IPS-20b (cell line): ENCODE measurements around the gene GPR3.
A peak's percentile ranks its signal among the peaks of the same experiment; 100 is the strongest.

Experiments used
- H3K27ac ChIP-seq: one replicate; pipeline ENCODE4 v1.5.1; 2013; ENCODE audit warnings: low read length
- H3K27me3 ChIP-seq: 2 replicates; pipeline ENCODE4 v1.6.1; 2013; ENCODE audit warnings: mild to moderate bottlenecking, low read length, inconsistent platforms; ENCODE audit not compliant: insufficient read depth
- H3K36me3 ChIP-seq: 2 replicates; pipeline ENCODE4 v1.6.1; 2013; ENCODE audit warnings: low read depth, mild to moderate bottlenecking, inconsistent platforms, low read length, moderate library complexity; ENCODE audit not compliant: insufficient read depth
- H3K4me1 ChIP-seq: 2 replicates; pipeline ENCODE4 v1.6.1; 2013; ENCODE audit warnings: mild to moderate bottlenecking, control low read depth, inconsistent platforms, low read length, moderate library complexity; ENCODE audit not compliant: insufficient read depth
- H3K4me3 ChIP-seq: 2 replicates; pipeline ENCODE4 v1.5.1; 2013; ENCODE audit warnings: mild to moderate bottlenecking, low read length, inconsistent platforms
- H3K9ac ChIP-seq: 2 replicates; pipeline ENCODE4 v1.6.1; 2013; ENCODE audit warnings: low read depth, mild to moderate bottlenecking, inconsistent platforms, low read length, moderate library complexity
- H3K9me3 ChIP-seq: 2 replicates; pipeline ENCODE4 v1.6.1; 2013; ENCODE audit warnings: mild to moderate bottlenecking, low read depth, low read length, inconsistent platforms; ENCODE audit not compliant: insufficient read depth

GPR3 gene

GRCh38 chr1:27351541-27352107, 40.8 kb upstream of the GPR3 start:
- H3K36me3 ChIP-seq: no peaks in the 10 kb centered on the region
- H3K9ac ChIP-seq: peak overlapping the region; percentile 35; the same call in 1 of the 2 replicates
- H3K27me3 ChIP-seq: peaks cover 22% of the 10 kb centered on the region
- H3K27ac ChIP-seq: no peak overlapping the region
- H3K9me3 ChIP-seq: no peaks in the 10 kb centered on the region
- H3K4me3 ChIP-seq: peak overlapping the region; percentile 64
- H3K4me1 ChIP-seq: peaks cover 5% of the 10 kb centered on the region

- H3K4me3 ChIP-seq: no peak overlapping the region
- no peak overlapping the region for H3K27ac ChIP-seq
- H3K9ac ChIP-seq: no peak overlapping the region
- peaks cover 5% of the 10 kb centered on the region for H3K4me1 ChIP-seq
- no peaks in the 10 kb centered on the region for H3K9me3 ChIP-seq
- no peaks in the 10 kb centered on the region for H3K36me3 ChIP-seq
- H3K27me3 ChIP-seq: peaks cover 29% of the 10 kb centered on the region
These were observed 39.3 kb upstream of the GPR3 start for GRCh38 chr1:27353166-27353565.

GRCh38 chr1:27353629-27354028, 38.8 kb upstream of the GPR3 start:
- no peaks in the 10 kb centered on the region for H3K36me3 ChIP-seq
- no peak overlapping the region for H3K9ac ChIP-seq
- H3K4me1 ChIP-seq: peaks cover 5% of the 10 kb centered on the region
- peaks cover 33% of the 10 kb centered on the region for H3K27me3 ChIP-seq
- no peak overlapping the region for H3K27ac ChIP-seq
- H3K9me3 ChIP-seq: no peaks in the 10 kb centered on the region
- H3K4me3 ChIP-seq: no peak overlapping the region

- no peak overlapping the region for H3K4me3 ChIP-seq
- H3K9me3 ChIP-seq: no peaks in the 10 kb centered on the region
These were observed 36.7 kb upstream of the GPR3 start for GRCh38 chr1:27355683-27356082.

GRCh38 chr1:27356277-27356618, 36.2 kb upstream of the GPR3 start:
- H3K27me3 ChIP-seq: peaks cover 37% of the 10 kb centered on the region
- H3K9me3 ChIP-seq: no peaks in the 10 kb centered on the region
- no peak overlapping the region for H3K9ac ChIP-seq
- H3K27ac ChIP-seq: no peak overlapping the region
- H3K36me3 ChIP-seq: no peaks in the 10 kb centered on the region
- no peak overlapping the region for H3K4me3 ChIP-seq
- H3K4me1 ChIP-seq: no peaks in the 10 kb centered on the region

More at GRCh38 chr1:27355683-27356082, 36.7 kb upstream of the GPR3 start:
- no peak overlapping the region for H3K9ac ChIP-seq
- no peaks in the 10 kb centered on the region for H3K4me1 ChIP-seq
- H3K27ac ChIP-seq: no peak overlapping the region
- no peaks in the 10 kb centered on the region for H3K36me3 ChIP-seq
- H3K27me3 ChIP-seq: peaks cover 34% of the 10 kb centered on the region

- Histone ChIP-seq H3K27me3 (peaks cover 42% of the 10 kb centered on the region), H3K27ac (no peak overlapping the region), H3K9ac (no peak overlapping the region), H3K4me1 (no peaks in the 10 kb centered on the region), H3K36me3 (no peaks in the 10 kb centered on the region), H3K4me3 (peak overlapping the region; percentile 45; the same call in 1 of the 2 replicates), H3K9me3 (no peaks in the 10 kb centered on the region)
These were observed 35.7 kb upstream of the GPR3 start for GRCh38 chr1:27356619-27357280.

- Histone ChIP-seq H3K4me3 (peak overlapping the region; percentile 45; the same call in 1 of the 2 replicates), H3K9me3 (no peaks in the 10 kb centered on the region), H3K36me3 (no peaks in the 10 kb centered on the region), H3K9ac (no peak overlapping the region), H3K27ac (no peak overlapping the region), H3K4me1 (no peaks in the 10 kb centered on the region), H3K27me3 (peaks cover 49% of the 10 kb centered on the region)
These were observed 35.0 kb upstream of the GPR3 start for GRCh38 chr1:27357281-27358037.

- H3K4me1 ChIP-seq: no peaks in the 10 kb centered on the region
- no peaks in the 10 kb centered on the region for H3K9me3 ChIP-seq
- no peak overlapping the region for H3K27ac ChIP-seq
- no peak overlapping the region for H3K4me3 ChIP-seq
- H3K9ac ChIP-seq: no peak overlapping the region
- H3K27me3 ChIP-seq: peaks cover 49% of the 10 kb centered on the region
- no peaks in the 10 kb centered on the region for H3K36me3 ChIP-seq
These were observed 34.1 kb upstream of the GPR3 start for GRCh38 chr1:27358038-27358927.

GRCh38 chr1:27358928-27359313, 33.5 kb upstream of the GPR3 start:
- no peak overlapping the region for H3K4me3 ChIP-seq
- H3K4me1 ChIP-seq: no peaks in the 10 kb centered on the region
- peaks cover 49% of the 10 kb centered on the region for H3K27me3 ChIP-seq
- no peak overlapping the region for H3K27ac ChIP-seq
- no peak overlapping the region for H3K9ac ChIP-seq
- H3K9me3 ChIP-seq: no peaks in the 10 kb centered on the region
- no peaks in the 10 kb centered on the region for H3K36me3 ChIP-seq

GRCh38 chr1:27359822-27360158, 32.6 kb upstream of the GPR3 start:
- Histone ChIP-seq H3K27me3 (peaks cover 49% of the 10 kb centered on the region), H3K27ac (no peak overlapping the region), H3K36me3 (no peaks in the 10 kb centered on the region), H3K9ac (no peak overlapping the region), H3K4me3 (peak overlapping the region; percentile 77), H3K4me1 (peaks cover under 1% of the 10 kb centered on the region; the same call in 1 of the 2 replicates), H3K9me3 (no peaks in the 10 kb centered on the region)

GRCh38 chr1:27360159-27361043, 32.0 kb upstream of the GPR3 start:
- peak overlapping the region; percentile 77 for H3K4me3 ChIP-seq
- H3K9me3 ChIP-seq: no peaks in the 10 kb centered on the region
- no peaks in the 10 kb centered on the region for H3K36me3 ChIP-seq
- H3K4me1 ChIP-seq: peaks cover 6% of the 10 kb centered on the region
- peaks cover 49% of the 10 kb centered on the region for H3K27me3 ChIP-seq
- H3K9ac ChIP-seq: peak overlapping the region; percentile 32; the same call in 1 of the 2 replicates
- no peak overlapping the region for H3K27ac ChIP-seq
